22Rv1 (cell line): ENCODE results near the gene ZFYVE28.

Experiments
- CTCF ChIP-seq: fragments of 450-650 bp; IDR thresholded peaks from 2 replicates; pipeline ENCODE4 v1.5.1; 2017; ENCODE audit warnings: mild to moderate bottlenecking
- ZFX ChIP-seq: fragments of 450-650 bp; IDR thresholded peaks from 2 replicates; pipeline ENCODE4 v1.6.1; 2017; ENCODE audit warnings: antibody characterized with exemption, borderline replicate concordance

DNA sequence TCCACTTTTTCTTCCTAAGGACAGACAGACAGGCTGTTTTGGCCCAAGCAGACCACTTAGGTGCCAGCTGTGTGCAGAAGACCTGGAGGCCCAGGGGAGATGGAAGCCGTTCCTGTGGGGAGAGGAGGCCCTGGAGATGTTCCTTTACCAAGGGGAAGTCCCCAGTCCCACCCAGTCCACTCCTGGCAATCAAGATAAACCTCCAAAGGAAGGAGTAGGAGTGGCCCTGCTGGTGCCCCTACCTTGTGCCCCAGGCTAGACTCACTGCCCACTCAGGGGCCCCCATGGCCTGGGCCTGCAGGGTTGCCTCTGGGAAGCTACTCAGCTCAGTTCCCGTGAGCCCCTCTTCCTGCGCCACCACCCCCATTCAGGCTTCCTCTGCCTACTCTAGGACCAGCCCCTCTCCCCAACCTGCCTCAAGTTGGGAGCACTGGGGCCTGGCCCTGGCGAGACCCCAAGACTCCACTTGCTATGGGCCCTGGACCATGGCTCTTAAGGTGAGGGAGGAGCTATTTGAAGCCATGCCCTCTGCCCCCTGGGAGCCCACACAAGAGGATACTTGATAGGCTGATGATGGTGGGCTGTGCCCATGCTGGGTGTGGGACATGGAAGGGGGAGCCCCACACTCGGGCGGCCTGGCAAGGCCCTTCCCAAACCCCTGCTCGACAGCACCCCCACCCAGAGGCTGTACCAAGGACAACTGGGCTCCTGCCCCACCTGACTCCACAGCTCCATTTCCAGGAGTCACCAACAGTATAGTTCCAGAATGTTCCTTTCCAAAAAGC is 25.7 kb upstream of the ZFYVE28 start:
- TF ChIP-seq CTCF, result no peak
- TF ChIP-seq ZFX, result no peak
